Stimulated activated CD8-positive, alpha-beta memory T cell treated with anti-CD3 and anti-CD28 coated beads, Interleukin-12 subunit alpha, Interleukin-12 subunit beta, amount 100 ng/mL, for 4 hours (primary cell): ENCODE data around the gene SSR1.

Experiments used
- DNase-seq: peaks from one replicate; pipeline ENCODE4 v3.0.0-alpha.2; 2020; ENCODE audit warnings: low read depth

Gene SSR1

DNA sequence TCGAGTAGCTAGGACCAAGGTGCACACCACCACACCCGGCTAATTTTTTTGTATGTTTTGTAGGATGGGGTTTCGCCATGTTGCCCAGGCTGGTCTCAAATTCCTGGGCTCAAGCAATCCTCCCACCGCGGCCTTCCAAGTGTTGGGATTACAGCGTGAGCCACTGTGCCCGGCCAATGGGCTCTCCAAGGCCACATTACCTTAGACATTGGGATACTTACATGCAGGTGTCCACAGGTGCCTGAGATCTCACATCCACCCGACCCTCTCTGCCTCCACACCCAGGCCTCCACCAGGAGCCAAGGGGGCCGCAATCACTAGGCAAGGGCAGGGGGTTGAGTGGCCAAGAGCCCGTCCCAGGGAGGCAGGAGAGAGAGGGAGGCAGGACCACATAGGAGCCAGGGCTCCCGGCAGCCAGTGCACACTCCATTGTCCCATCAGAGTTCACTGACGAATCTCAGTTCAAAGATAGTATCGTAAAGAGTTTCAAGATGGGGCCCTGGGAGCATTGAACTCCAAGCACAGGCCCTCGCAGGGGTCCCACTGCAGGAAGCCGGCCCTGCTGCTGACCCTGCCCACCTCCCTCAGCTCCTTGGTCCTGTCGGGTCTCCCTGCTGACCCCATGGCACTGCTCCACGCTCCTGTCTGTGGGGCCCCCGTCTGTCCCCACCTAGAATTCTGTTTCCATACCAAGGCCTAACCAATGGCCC, 55.3 kb downstream of the SSR1 start:
- DNase-seq, result no peak

DNA sequence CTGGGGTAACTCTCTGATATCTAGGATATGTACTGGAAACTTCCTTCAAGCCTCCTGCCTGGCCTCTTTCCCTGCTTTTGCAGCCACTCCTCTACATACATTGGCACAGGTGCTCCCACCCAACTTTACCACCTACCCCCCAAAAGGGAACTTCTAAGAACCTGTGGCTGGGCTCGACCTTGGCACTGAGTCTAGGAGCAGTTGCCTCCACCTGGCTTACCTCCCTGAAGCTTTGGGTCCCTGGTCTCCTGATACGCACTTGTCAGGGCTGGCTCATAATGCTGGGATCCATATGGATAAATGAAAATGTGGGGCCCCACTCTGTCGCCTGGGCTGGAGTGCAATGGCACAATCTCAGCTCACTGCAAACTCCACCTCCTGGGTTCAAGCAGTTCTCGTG, 56.2 kb downstream of the SSR1 start:
- DNase-seq, result no peak

DNA sequence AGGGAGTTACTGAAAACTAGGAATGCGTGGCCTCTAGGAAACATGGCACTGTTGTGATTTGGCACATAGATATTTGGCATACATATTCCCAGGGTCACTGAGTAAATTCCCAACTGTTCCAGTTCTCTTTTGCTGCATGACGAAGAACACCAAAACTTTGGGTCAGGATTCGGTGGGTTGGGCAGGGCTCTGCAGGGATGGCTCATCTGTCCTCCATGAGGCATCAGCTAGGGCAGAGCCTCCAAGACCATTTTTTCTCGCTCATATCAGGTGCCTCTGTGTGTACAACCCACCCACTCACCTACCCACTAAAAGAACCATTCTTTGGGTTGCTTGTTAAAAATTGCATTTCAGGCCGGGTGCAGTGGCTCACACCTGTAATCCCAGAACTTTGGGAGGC, 57.1 kb downstream of the SSR1 start:
- no peak for DNase-seq

DNA sequence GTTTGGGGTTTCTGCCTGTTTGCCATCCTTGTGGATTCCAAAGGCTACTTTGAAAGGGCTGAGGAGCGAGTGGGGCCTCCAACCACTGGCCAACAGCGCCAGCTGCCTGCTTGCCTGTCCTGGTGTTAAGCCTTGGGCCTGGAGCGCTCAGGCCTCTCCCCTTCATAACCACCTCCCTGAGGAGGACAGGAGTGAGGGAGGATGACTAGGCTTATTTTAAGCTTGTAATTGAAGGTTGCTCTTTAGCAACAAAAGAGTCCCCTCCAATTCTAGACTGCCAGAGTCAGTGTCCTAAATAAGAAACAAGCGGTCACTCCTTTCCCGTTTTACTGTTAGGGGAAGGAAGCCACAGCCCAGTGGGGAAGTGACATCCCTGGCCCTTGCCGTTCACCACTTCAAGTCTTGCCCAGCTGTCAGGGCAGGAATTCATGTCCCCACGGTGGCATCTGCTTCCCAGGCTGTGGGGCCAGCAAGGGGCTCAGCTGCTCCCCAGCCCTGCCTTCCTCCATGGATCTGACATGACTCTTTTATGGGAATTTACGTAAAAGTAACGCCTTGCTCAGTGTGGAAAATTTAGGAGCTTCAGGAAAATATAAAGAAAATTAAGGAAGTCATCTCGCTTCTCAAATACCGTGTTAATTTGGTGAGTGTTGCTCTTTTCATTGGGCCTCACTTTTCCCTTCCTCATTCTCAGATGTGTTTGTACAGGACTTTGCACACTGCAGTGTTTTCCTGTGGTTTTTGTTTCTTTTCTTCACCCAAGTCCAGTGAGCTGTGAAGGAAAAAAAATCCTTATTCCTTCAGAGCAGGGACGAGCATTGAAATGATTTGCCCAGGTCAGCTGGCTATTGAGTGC, 57.8 kb downstream of the SSR1 start:
- no peak for DNase-seq

GRCh38 chr6:7252390-7252789, 60.6 kb downstream of the SSR1 start:
- no peak for DNase-seq

GRCh38 chr6:7251646-7252260, 61.2 kb downstream of the SSR1 start:
- DNase-seq, result no peak

- DNase-seq, result no peak
Measured at GRCh38 chr6:7250812-7251211, 62.2 kb downstream of the SSR1 start.

DNA sequence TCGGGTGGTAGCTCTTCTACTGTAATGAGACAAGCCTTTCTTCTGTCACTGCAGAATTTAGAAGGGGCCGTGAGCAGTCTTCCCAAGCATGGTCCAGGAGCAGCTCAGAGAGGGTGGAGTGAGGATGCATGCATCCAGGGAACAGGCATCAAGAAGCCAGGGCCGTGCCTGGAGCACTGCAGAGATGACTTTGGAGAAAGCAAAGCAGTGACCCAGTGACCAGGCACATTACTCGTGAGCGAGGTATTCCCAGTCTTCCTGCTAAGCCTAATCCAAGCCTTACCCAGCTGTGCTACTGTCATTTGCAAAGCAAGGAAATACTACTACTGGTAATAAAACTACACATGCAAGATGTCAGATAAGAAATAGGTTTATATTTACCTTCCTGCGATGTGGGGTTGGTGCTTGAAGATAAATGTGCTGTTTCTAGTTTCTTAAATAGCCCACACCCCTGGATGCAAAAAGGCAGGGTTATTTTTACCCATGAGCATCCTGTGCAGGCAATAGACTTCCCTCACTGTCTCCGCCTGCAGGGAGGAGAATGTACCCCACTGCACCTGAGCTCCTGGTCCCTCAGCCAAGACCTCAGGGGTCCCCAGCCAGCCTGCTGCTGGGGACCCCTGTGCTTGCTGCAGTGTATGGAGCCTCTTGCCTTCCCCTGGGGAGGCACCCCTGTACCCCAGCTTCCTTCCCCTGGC, 62.9 kb downstream of the SSR1 start:
- no peak for DNase-seq

GRCh38 chr6:7249391-7249790, 63.6 kb downstream of the SSR1 start:
- DNase-seq, result no peak

DNA sequence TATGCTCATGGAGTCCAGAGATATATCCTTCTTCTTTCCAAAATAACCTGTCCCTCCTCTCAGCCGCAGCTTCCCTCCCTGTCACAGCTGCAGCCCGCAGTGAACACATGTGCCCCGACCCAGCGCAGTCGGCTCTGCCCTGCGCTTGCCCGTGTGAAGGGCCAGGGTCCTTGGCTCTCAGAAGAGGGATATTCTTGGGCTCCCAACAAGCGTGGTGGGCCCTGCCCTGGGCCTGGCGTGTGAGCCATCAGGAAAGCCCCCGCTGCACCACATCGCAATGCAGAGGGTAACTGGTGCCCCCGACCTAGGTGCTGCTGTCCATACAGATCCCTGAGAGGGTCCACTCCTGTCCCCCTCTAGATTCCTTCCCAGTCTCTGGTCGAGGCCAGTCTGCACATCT, 65.2 kb downstream of the SSR1 start:
- DNase-seq, result no peak

DNA sequence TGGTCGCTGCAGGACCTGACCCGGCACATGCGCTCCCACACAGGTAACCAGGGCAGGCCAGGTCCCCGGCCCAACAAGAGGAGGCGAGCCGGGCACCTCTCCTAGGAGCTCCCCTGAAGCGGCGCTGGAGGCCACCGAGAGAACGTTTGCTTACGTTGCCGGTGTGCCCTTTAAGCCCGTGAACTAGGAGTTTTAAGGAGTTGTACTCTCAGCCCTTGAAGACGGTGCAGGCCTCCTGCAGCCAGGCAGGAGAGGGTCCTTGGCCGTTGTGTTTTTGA, 65.9 kb downstream of the SSR1 start:
- DNase-seq, result no peak

DNA sequence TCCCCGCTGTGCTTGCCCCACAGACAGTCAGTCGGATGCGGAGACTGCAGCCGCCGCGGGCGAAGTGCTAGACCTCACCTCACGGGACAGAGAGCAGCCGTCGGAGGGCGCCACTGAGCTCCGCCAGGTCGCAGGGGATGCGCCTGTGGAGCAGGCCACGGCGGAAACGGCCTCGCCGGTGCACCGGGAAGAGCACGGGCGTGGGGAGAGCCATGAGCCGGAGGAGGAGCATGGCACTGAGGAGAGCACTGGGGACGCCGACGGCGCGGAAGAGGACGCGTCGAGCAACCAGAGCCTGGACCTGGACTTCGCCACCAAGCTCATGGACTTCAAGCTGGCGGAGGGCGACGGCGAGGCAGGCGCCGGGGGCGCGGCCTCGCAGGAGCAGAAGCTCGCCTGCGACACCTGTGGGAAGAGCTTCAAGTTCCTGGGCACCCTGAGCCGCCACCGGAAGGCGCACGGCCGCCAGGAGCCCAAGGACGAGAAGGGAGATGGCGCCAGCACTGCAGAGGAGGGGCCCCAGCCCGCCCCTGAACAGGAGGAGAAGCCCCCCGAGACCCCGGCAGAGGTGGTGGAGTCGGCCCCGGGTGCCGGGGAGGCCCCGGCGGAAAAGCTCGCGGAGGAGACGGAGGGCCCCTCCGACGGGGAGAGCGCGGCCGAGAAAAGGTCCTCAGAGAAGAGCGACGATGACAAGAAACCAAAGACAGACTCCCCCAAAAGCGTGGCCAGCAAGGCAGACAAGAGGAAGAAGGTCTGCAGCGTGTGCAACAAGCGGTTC, 66.4 kb downstream of the SSR1 start:
- no peak for DNase-seq

DNA sequence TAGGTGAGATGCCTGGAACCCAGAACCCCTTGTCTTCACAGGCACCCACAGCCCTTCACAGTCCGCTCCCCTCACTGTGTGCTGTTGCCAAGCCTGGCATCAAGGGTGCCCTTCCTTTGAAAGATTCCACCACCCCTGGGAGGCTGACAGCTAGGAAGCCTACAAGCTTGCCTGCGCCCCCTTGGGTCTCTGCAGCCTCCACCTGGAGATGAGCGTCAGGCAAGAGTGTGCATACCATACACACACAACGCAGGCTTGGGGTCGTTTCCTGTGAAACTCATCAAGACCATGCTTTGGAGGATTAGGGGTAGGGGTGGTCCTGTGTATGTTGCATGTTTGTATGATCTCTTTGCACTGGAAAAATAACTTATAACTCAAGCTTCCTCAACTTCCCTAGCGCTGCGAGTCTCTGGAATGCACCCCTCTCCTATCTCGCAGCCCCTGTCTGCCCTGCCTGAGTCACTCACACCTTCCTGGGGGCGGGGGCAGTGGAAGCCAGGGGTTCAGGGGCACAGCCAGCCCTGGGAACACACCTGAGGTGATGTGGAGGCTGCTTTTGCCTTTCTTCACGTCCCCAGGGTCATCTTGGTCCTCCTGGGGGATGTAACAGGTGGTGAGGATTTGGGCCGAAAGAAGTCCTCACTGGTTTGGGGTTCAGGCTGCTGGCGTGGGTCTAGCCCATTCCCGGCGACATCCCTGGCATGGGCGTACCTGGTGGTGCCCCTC, 67.2 kb downstream of the SSR1 start:
- DNase-seq, result no peak

DNA sequence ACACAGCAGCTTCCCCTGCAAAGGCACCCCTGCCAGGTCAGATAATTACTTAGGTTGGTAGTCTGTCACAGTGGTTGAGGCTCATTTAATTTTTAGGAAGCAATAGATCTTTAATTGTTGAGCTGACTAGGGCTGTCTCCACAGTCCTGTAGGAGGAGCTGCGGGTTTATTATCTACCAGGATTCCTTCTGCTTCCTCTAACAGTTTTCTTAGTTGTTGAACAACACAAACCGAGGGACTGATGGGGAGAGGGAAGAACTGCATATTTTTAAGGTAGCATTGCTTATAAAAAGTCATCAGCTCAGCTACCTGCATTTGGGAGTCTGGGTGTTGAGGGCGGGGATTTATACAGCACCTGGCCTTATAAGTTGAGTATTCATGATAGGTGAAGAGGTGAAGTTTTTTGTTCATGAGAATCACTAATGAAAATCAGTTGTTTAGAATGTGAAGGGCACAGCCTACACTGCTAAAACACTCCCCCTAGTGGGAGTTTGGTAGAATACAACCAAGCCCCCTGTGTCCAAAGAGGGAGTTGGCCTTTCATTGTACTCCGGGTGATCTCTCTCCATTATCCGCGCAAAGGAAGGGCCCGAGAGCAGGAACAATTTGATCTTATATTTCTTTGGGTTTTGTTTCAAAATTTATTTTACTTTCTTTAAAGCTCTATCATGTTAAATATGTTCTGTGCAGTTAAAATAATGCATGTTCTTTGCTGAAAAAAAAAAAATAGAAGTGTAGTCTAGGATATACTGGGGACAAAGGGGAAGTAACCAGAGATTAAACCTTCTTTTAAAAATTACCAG, 69.6 kb downstream of the SSR1 start:
- DNase-seq, result no peak

GRCh38 chr6:7242835-7243178, 70.2 kb downstream of the SSR1 start:
- no peak for DNase-seq

- no peak for DNase-seq
Measured at GRCh38 chr6:7241709-7242645, 71.0 kb downstream of the SSR1 start.

- DNase-seq, result no peak
Measured at GRCh38 chr6:7241160-7241559, 71.8 kb downstream of the SSR1 start.

GRCh38 chr6:7240351-7240750, 72.6 kb downstream of the SSR1 start:
- no peak for DNase-seq

GRCh38 chr6:7239590-7239948, 73.4 kb downstream of the SSR1 start:
- no peak for DNase-seq
